ENCODE data around the gene SNAPC2. TPM values are rescaled to one million over a fixed set of nuclear protein-coding genes. Genes with fewer than 3 reads are reported as not detected.
A peak's percentile ranks its signal among the peaks of the same experiment; 100 is the strongest.

Gene SNAPC2
- total RNA-seq, result 10 to 100 TPM; 25.4 to 48.6 TPM

GRCh38 chr19:7919610-7920518 lies at the start of gene SNAPC2:
TSS of gene SNAPC2 (plus strand) at chr19:7920338. CDS start at chr19:7920367, 29 bp downstream.
- peaks cover 14 to 19% of the 10 kb centered on the region in 2 donors for H3K4me1 Mint-ChIP-seq (ENCODE audit: low read depth in 2 of 2)
- H3K27me3 Mint-ChIP-seq, result peaks cover 6 to 7% of the 10 kb centered on the region in 2 donors
- no peaks in the 10 kb centered on the region for H3K36me3 Mint-ChIP-seq
- no peaks in the 10 kb centered on the region for H3K9me3 Mint-ChIP-seq
- peak within 1 kb of the TSS; percentile 69 to 92 for H3K27ac Mint-ChIP-seq
- DNase-seq (ENCODE audit: low spot score) (peak; percentile 98), ATAC-seq (peak; percentile 78 to 83)
- H3K4me3 Mint-ChIP-seq, result peak within 1 kb of the TSS; percentile 87

GRCh38 chr19:7870571-7871436 lies 49.3 kb upstream of the SNAPC2 start:
- ATAC-seq (no peak), DNase-seq (ENCODE audit: low spot score) (no peak)
- peaks cover 7% of the 10 kb centered on the region for H3K36me3 Mint-ChIP-seq
- peak overlapping the region; percentile 65 for H3K4me3 Mint-ChIP-seq
- H3K9me3 Mint-ChIP-seq, result no peaks in the 10 kb centered on the region
- H3K27me3 Mint-ChIP-seq, result peaks cover 12% of the 10 kb centered on the region in 2 donors
- H3K27ac Mint-ChIP-seq, result peak overlapping the region in 1 of 2 donors; percentile 13
- H3K4me1 Mint-ChIP-seq (ENCODE audit: low read depth in 2 of 2), result peaks cover 13 to 29% of the 10 kb centered on the region in 2 donors

- Mint-ChIP-seq H3K27ac (peak overlapping the region in 1 of 2 donors; percentile 13), H3K9me3 (no peaks in the 10 kb centered on the region), H3K36me3 (peaks cover 7% of the 10 kb centered on the region), H3K4me1 (ENCODE audit: low read depth in 2 of 2) (peaks cover 13 to 29% of the 10 kb centered on the region in 2 donors), H3K27me3 (peaks cover 12% of the 10 kb centered on the region in 2 donors), H3K4me3 (peak overlapping the region; percentile 65)
- DNase-seq (ENCODE audit: low spot score) (peak; percentile 81), ATAC-seq (peak; percentile 0 to 7)
These were observed 48.5 kb upstream of the SNAPC2 start for GRCh38 chr19:7871437-7872305.

GRCh38 chr19:7872306-7873204 lies 47.6 kb upstream of the SNAPC2 start:
- peaks cover 12% of the 10 kb centered on the region in 2 donors for H3K27me3 Mint-ChIP-seq
- H3K36me3 Mint-ChIP-seq, result peaks cover 7% of the 10 kb centered on the region
- peak overlapping the region in 1 of 2 donors; percentile 13 for H3K27ac Mint-ChIP-seq
- no peak for ATAC-seq
- no peaks in the 10 kb centered on the region for H3K9me3 Mint-ChIP-seq
- H3K4me1 Mint-ChIP-seq (ENCODE audit: low read depth in 2 of 2), result peaks cover 13 to 29% of the 10 kb centered on the region in 2 donors
- H3K4me3 Mint-ChIP-seq, result peak overlapping the region; percentile 65
- no peak for DNase-seq (ENCODE audit: low spot score)

GRCh38 chr19:7873304-7874075 lies 46.6 kb upstream of the SNAPC2 start:
- Mint-ChIP-seq H3K27ac (no peak overlapping the region), H3K4me1 (ENCODE audit: low read depth in 2 of 2) (peaks cover 13 to 28% of the 10 kb centered on the region in 2 donors), H3K9me3 (no peaks in the 10 kb centered on the region), H3K4me3 (peak overlapping the region; percentile 48), H3K36me3 (peaks cover 7% of the 10 kb centered on the region), H3K27me3 (peaks cover 12% of the 10 kb centered on the region in 2 donors)
- DNase-seq (ENCODE audit: low spot score) (no peak), ATAC-seq (no peak)

- H3K27ac Mint-ChIP-seq, result no peak within 1 kb of the TSS
- H3K4me1 Mint-ChIP-seq (ENCODE audit: low read depth in 2 of 2), result peaks cover 13 to 24% of the 10 kb centered on the region in 2 donors
- ATAC-seq, result no peak
- no peak for DNase-seq (ENCODE audit: low spot score)
- peaks cover 7% of the 10 kb centered on the region for H3K36me3 Mint-ChIP-seq
- peak within 1 kb of the TSS; percentile 48 for H3K4me3 Mint-ChIP-seq
- H3K27me3 Mint-ChIP-seq, result peaks cover 12% of the 10 kb centered on the region in 2 donors
- H3K9me3 Mint-ChIP-seq, result no peaks in the 10 kb centered on the region
These were observed 45.9 kb upstream of the SNAPC2 start, which contains the start of gene PRR36 for GRCh38 chr19:7874076-7874896. TSS of gene PRR36 (minus strand) at chr19:7874390. CDS start at chr19:7873689, 701 bp downstream.

- Mint-ChIP-seq H3K27me3 (peaks cover 12% of the 10 kb centered on the region in 2 donors), H3K4me1 (ENCODE audit: low read depth in 2 of 2) (peaks cover 13 to 23% of the 10 kb centered on the region in 2 donors), H3K4me3 (no peak overlapping the region), H3K27ac (no peak overlapping the region), H3K9me3 (no peaks in the 10 kb centered on the region), H3K36me3 (peaks cover 7% of the 10 kb centered on the region)
- ATAC-seq (no peak), DNase-seq (ENCODE audit: low spot score) (no peak)
These were observed 45.3 kb upstream of the SNAPC2 start for GRCh38 chr19:7874897-7875273.

GRCh38 chr19:7877249-7877836 lies 42.8 kb upstream of the SNAPC2 start:
- no peaks in the 10 kb centered on the region for H3K36me3 Mint-ChIP-seq
- H3K27ac Mint-ChIP-seq, result no peak overlapping the region
- DNase-seq (ENCODE audit: low spot score), result no peak
- peaks cover 0 to 4% of the 10 kb centered on the region in 2 donors for H3K4me1 Mint-ChIP-seq (ENCODE audit: low read depth in 2 of 2)
- H3K9me3 Mint-ChIP-seq, result no peaks in the 10 kb centered on the region
- H3K4me3 Mint-ChIP-seq, result no peak overlapping the region
- no peak for ATAC-seq
- H3K27me3 Mint-ChIP-seq, result no peaks in the 10 kb centered on the region

GRCh38 chr19:7879111-7879807 lies 40.9 kb upstream of the SNAPC2 start:
- Mint-ChIP-seq H3K4me3 (no peak overlapping the region), H3K36me3 (no peaks in the 10 kb centered on the region), H3K4me1 (ENCODE audit: low read depth in 2 of 2) (peaks cover 0 to 5% of the 10 kb centered on the region in 2 donors), H3K27ac (no peak overlapping the region), H3K9me3 (no peaks in the 10 kb centered on the region), H3K27me3 (no peaks in the 10 kb centered on the region)
- peak; percentile 21 to 57 for ATAC-seq
- DNase-seq (ENCODE audit: low spot score), result no peak

GRCh38 chr19:7879836-7880235 lies 40.3 kb upstream of the SNAPC2 start:
- DNase-seq (ENCODE audit: low spot score) (no peak), ATAC-seq (peak in 1 of 2 donors; percentile 27)
- Mint-ChIP-seq H3K4me1 (ENCODE audit: low read depth in 2 of 2) (peaks cover 0 to 2% of the 10 kb centered on the region in 2 donors), H3K9me3 (no peaks in the 10 kb centered on the region), H3K27me3 (no peaks in the 10 kb centered on the region), H3K27ac (no peak overlapping the region), H3K4me3 (no peak overlapping the region), H3K36me3 (no peaks in the 10 kb centered on the region)

Measured in natural killer cell treated with Interleukin-12 subunit alpha and Interleukin-12 subunit beta and Interleukin-15 and Interleukin-18, amount 100 ng/mL, for 72 hours (primary cell).